Activated CD8-positive, alpha-beta T cell treated with anti-CD3 and anti-CD28 coated beads for 36 hours (primary cell): Measurements from ENCODE around the gene TRIM6. TPM values are rescaled to one million over a fixed set of nuclear protein-coding genes. Genes with fewer than 3 reads are reported as not detected.

Experiments
- ATAC-seq: fragments of 200-7000 bp; cut with Tn5 transposase; one replicate; pipeline ENCODE4 v1.10.0; 2021; ENCODE audit warnings: mild to moderate bottlenecking, moderate library complexity
- CTCF ChIA-PET: fragments of 350-600 bp; sonication (Branson Sonifier 250); formaldehyde crosslinking; loops from one replicate; lab custom pipeline; 2021; ENCODE audit warnings: antibody characterized with exemption; lab: Charles Lee
- POLR2A ChIA-PET: fragments of 350-600 bp; sonication (Branson Sonifier 250); formaldehyde crosslinking; loops from one replicate; lab custom pipeline; 2021; ENCODE audit warnings: antibody characterized with exemption; lab: Charles Lee
- DNase-seq: peaks from one replicate; pipeline ENCODE4 v3.0.0-alpha.2; 2020
- H3K27ac Mint-ChIP-seq: one replicate; pipeline ENCODE4 v1.8.0; 2021; ENCODE audit warnings: mild to moderate bottlenecking, mixed read lengths
- H3K27me3 Mint-ChIP-seq: one replicate; pipeline ENCODE4 v1.8.0; 2021; ENCODE audit warnings: mixed read lengths
- H3K36me3 Mint-ChIP-seq: one replicate; pipeline ENCODE4 v1.8.0; 2021; ENCODE audit warnings: low read depth, mixed read lengths
- H3K4me1 Mint-ChIP-seq: one replicate; pipeline ENCODE4 v1.8.0; 2021; ENCODE audit warnings: low read depth, mixed read lengths
- H3K4me3 Mint-ChIP-seq: one replicate; pipeline ENCODE4 v1.8.0; 2021; ENCODE audit warnings: mild to moderate bottlenecking, moderate library complexity, mixed read lengths
- H3K9me3 Mint-ChIP-seq: one replicate; pipeline ENCODE4 v1.8.0; 2021; ENCODE audit warnings: mixed read lengths
- CTCF ChIP-seq: fragments of 200-600 bp; IDR thresholded peaks from one replicate; pipeline ENCODE4 v1.8.0; 2022; ENCODE audit warnings: antibody characterized with exemption, mild to moderate bottlenecking
- intact Hi-C: fragments of 100-400 bp; cut with micrococcal nuclease; formaldehyde crosslinking; loops from one replicate; pipeline ENCODE4 v1.10.0; 2022
- total RNA-seq, 2 experiments: library from RNA; stranded (reverse); gene quantifications; one replicate each; pipeline ENCODE4 v1.2.3, GENCODE V29; 2021

Gene TRIM6
- total RNA-seq, 2 experiments from 2014 or later, result 0.32 to 0.47 TPM

- Mint-ChIP-seq H3K9me3 (no peaks in the 10 kb centered on the region), H3K27me3 (no peaks in the 10 kb centered on the region), H3K27ac (no peak overlapping the region), H3K4me3 (no peak overlapping the region), H3K4me1 (no peaks in the 10 kb centered on the region), H3K36me3 (no peaks in the 10 kb centered on the region)
- DNase-seq, result no peak
- CTCF ChIA-PET, result interaction anchor here (1.0 kb wide), 1 partner anchor 81 kb away, joined by 4 read pairs; the partner anchor contains the start of gene TRIM5
- POLR2A ChIA-PET, result no interaction called here
- ATAC-seq, result no peak
- intact Hi-C loops, result no loop called here
- TF ChIP-seq CTCF, result no peak
These were observed 6.9 kb downstream of the TRIM6 start for GRCh38 chr11:5603326-5603725.

GRCh38 chr11:5604896-5605295, 8.5 kb downstream of the TRIM6 start:
- Mint-ChIP-seq H3K4me1 (no peaks in the 10 kb centered on the region), H3K27me3 (no peaks in the 10 kb centered on the region), H3K36me3 (no peaks in the 10 kb centered on the region), H3K27ac (no peak overlapping the region), H3K9me3 (no peaks in the 10 kb centered on the region), H3K4me3 (no peak overlapping the region)
- DNase-seq (no peak), ATAC-seq (no peak)
- intact Hi-C loops, result no loop called here
- POLR2A ChIA-PET, result no interaction called here
- TF ChIP-seq CTCF, result no peak
- CTCF ChIA-PET, result interaction anchor here (1.0 to 1.4 kb wide), 2 partner anchors 10 to 80 kb away, joined by 3 read pairs; partner anchors contain the start of gene TRIM5

- no peak for TF ChIP-seq CTCF
- Mint-ChIP-seq H3K27me3 (no peaks in the 10 kb centered on the region), H3K36me3 (no peaks in the 10 kb centered on the region), H3K27ac (no peak overlapping the region), H3K9me3 (no peaks in the 10 kb centered on the region), H3K4me3 (no peak overlapping the region), H3K4me1 (peaks cover 6% of the 10 kb centered on the region)
- CTCF ChIA-PET, result interaction anchor here (1.4 kb wide), 1 partner anchor 79 kb away, joined by 3 read pairs; the partner anchor contains the start of gene TRIM5
- DNase-seq, result no peak
- POLR2A ChIA-PET, result no interaction called here
- intact Hi-C loops, result no loop called here
- no peak for ATAC-seq
These were observed 9.4 kb downstream of the TRIM6 start for GRCh38 chr11:5605849-5606248.

GRCh38 chr11:5608808-5609207, 12.4 kb downstream of the TRIM6 start:
- DNase-seq, result no peak
- intact Hi-C loops, result no loop called here
- TF ChIP-seq CTCF, result no peak
- no peaks in the 10 kb centered on the region for H3K36me3 Mint-ChIP-seq
- H3K27ac Mint-ChIP-seq, result no peak overlapping the region
- ChIA-PET POLR2A (no interaction called here), CTCF (no interaction called here)
- H3K27me3 Mint-ChIP-seq, result no peaks in the 10 kb centered on the region
- peaks cover 6% of the 10 kb centered on the region for H3K4me1 Mint-ChIP-seq
- no peak for ATAC-seq
- H3K4me3 Mint-ChIP-seq, result no peak overlapping the region
- H3K9me3 Mint-ChIP-seq, result no peaks in the 10 kb centered on the region

- Mint-ChIP-seq H3K4me3 (no peak overlapping the region), H3K27me3 (no peaks in the 10 kb centered on the region), H3K4me1 (peaks cover 6% of the 10 kb centered on the region), H3K27ac (no peak overlapping the region), H3K9me3 (no peaks in the 10 kb centered on the region), H3K36me3 (no peaks in the 10 kb centered on the region)
- intact Hi-C loops, result no loop called here
- no peak for ATAC-seq
- CTCF ChIA-PET, result interaction anchor here (1.1 kb wide), 1 partner anchor 10 kb away, joined by 4 read pairs; no protein-coding TSS in a partner anchor
- no peak for TF ChIP-seq CTCF
- POLR2A ChIA-PET, result interaction anchor here (0.6 kb wide), 1 partner anchor 591 kb away, joined by 3 read pairs; no protein-coding TSS in a partner anchor
- no peak for DNase-seq
These were observed 14.0 kb downstream of the TRIM6 start for GRCh38 chr11:5610446-5610845.
